ENCODE results near the gene BANK1.

The BANK1 gene

GRCh38 chr4:101992446-101992845 is 201.9 kb downstream of the BANK1 start:
- DNase-seq (ENCODE audit: low spot score): no peak
- ChIA-PET CTCF (no interaction called here), POLR2A (ENCODE audit: low non-redundant PET) (no interaction called here)
- no peak for TF ChIP-seq CTCF (conservative IDR thresholded peaks at IDR 0.05; ENCODE audit: low read depth)
- no peak overlapping the region for H3K27ac ChIP-seq

GRCh38 chr4:101993002-101993841 is 202.7 kb downstream of the BANK1 start:
- no peak for DNase-seq (ENCODE audit: low spot score)
- ChIA-PET CTCF (interaction anchor here (0.5 to 0.9 kb wide), 3 partner anchors 45 to 862 kb away, joined by 3 read pairs; no protein-coding TSS in a partner anchor), POLR2A (ENCODE audit: low non-redundant PET) (interaction anchor here (0.7 kb wide), 1 partner anchor 13 kb away, joined by 3 read pairs; no protein-coding TSS in a partner anchor)
- H3K27ac ChIP-seq: no peak overlapping the region
- TF ChIP-seq CTCF (conservative IDR thresholded peaks at IDR 0.05; ENCODE audit: low read depth): no peak

GRCh38 chr4:101993842-101994775 is 203.6 kb downstream of the BANK1 start:
- no peak overlapping the region for H3K27ac ChIP-seq
- CTCF ChIA-PET: interaction anchor here (0.5 to 0.9 kb wide), 3 partner anchors 44 to 863 kb away, joined by 3 read pairs; no protein-coding TSS in a partner anchor
- POLR2A ChIA-PET (ENCODE audit: low non-redundant PET): interaction anchor here (0.7 kb wide), 1 partner anchor 12 kb away, joined by 3 read pairs; no protein-coding TSS in a partner anchor
- DNase-seq (ENCODE audit: low spot score): no peak
- TF ChIP-seq CTCF (conservative IDR thresholded peaks at IDR 0.05; ENCODE audit: low read depth): no peak

- CTCF ChIA-PET: interaction anchor here (0.6 kb wide), 1 partner anchor 169 kb away, joined by 3 read pairs; no protein-coding TSS in a partner anchor
- no peak for DNase-seq (ENCODE audit: low spot score)
Observed at GRCh38 chr4:102007959-102008425, 217.5 kb downstream of the BANK1 start.

GRCh38 chr4:102008711-102009110 is 218.2 kb downstream of the BANK1 start:
- CTCF ChIA-PET: interaction anchor here (0.6 to 0.7 kb wide), 2 partner anchors 82 to 170 kb away, joined by 3 to 4 read pairs; no protein-coding TSS in a partner anchor
- no peak for DNase-seq (ENCODE audit: low spot score)

More at GRCh38 chr4:102007959-102008425, 217.5 kb downstream of the BANK1 start:
- no peak overlapping the region for H3K27ac ChIP-seq
- no peak for TF ChIP-seq CTCF (conservative IDR thresholded peaks at IDR 0.05; ENCODE audit: low read depth)
- POLR2A ChIA-PET (ENCODE audit: low non-redundant PET): no interaction called here

More at GRCh38 chr4:102008711-102009110, 218.2 kb downstream of the BANK1 start:
- no peak for TF ChIP-seq CTCF (conservative IDR thresholded peaks at IDR 0.05; ENCODE audit: low read depth)
- no peak overlapping the region for H3K27ac ChIP-seq
- POLR2A ChIA-PET (ENCODE audit: low non-redundant PET): no interaction called here
